BLaER1 treated with 17β-estradiol and CSF1 and Interleukin-3, amounts not matched to agents 10 nM and 100 nM (cell line): Measurements from ENCODE around the gene TOMM6.
"Not testable (repeated sequence)": the region's sequence is repeated elsewhere in the genome, so short reads cannot be mapped to it uniquely, and the experiment has no call there.

Experiments used
- H3K27ac ChIP-seq, 11 experiments: shearing (Covaris generic); formaldehyde crosslinking; 2 replicates each; pipeline ENCODE4 v1.8.1; 2022
- H3K27me3 ChIP-seq, 11 experiments: shearing (Covaris generic); formaldehyde crosslinking; 2 replicates each; pipeline ENCODE4 v1.8.1; 2022
- H3K36me3 ChIP-seq, 11 experiments: shearing (Covaris generic); formaldehyde crosslinking; 2 replicates each; pipeline ENCODE4 v1.8.1; 2022
- H3K4me1 ChIP-seq, 10 experiments: shearing (Covaris generic); formaldehyde crosslinking; 2 replicates each; pipeline ENCODE4 v1.8.1; 2022
- H3K4me2 ChIP-seq, 11 experiments: shearing (Covaris generic); formaldehyde crosslinking; 2 replicates each; pipeline ENCODE4 v1.8.1; 2022
- H3K4me3 ChIP-seq, 10 experiments: shearing (Covaris generic); formaldehyde crosslinking; 2 replicates each; pipeline ENCODE4 v1.8.1; 2022
- H3K9ac ChIP-seq, 11 experiments: shearing (Covaris generic); formaldehyde crosslinking; 2 replicates each; pipeline ENCODE4 v1.8.1; 2022
- H3K9me3 ChIP-seq, 11 experiments: shearing (Covaris generic); formaldehyde crosslinking; replicated peaks in 1 of 11; 2 replicates each; pipeline ENCODE4 v1.8.1; 2022
- H4K20me1 ChIP-seq, 11 experiments: shearing (Covaris generic); formaldehyde crosslinking; 2 replicates each; pipeline ENCODE4 v1.8.1; 2022
- Cebpa-rat ChIP-seq, 11 experiments: shearing (Covaris generic); IDR thresholded peaks; 2 replicates each; pipeline ENCODE4 v1.8.1; 2022

The TOMM6 gene

GRCh38 chr6:41805830-41806774 is 18.6 kb downstream of the TOMM6 start:
- peaks cover 0 to 5% (median 0%) of the 10 kb centered on the region in 11 experiments; a peak in 2 of 22 replicates for H4K20me1 ChIP-seq
- H3K9me3 ChIP-seq = no peaks in the 10 kb centered on the region
- no peaks in the 10 kb centered on the region for H3K4me1 ChIP-seq
- H3K9ac ChIP-seq = no peak overlapping the region
- H3K4me2 ChIP-seq = no peak overlapping the region
- no peak overlapping the region for H3K4me3 ChIP-seq
- peaks cover 16 to 69% (median 32%) of the 10 kb centered on the region in 11 experiments for H3K36me3 ChIP-seq
- no peak overlapping the region for H3K27ac ChIP-seq
- no peaks in the 10 kb centered on the region for H3K27me3 ChIP-seq
- TF ChIP-seq Cebpa-rat (IDR thresholded peaks at IDR 0.05) = no peak

DNA sequence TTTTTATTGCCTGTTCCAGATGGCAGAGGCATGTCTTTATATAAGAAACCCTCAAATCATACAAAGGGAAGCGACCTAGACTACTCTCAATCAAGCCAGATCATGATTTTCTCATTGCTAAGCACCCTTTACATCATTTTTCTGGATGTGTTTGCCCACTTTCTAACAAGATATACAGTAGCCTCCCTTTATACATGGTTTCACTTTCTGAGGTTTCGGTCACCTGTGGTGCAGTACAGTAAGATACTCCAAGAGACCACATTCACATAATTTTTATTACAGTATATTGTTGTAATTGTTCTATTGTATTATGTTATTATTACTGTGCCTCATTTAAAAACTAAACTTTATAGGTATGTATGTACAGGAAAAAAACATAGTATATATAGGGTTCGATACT is 23.6 kb downstream of the TOMM6 start:
- Histone ChIP-seq H3K9ac (no peak overlapping the region), H4K20me1 (peaks cover 0 to 3% (median 0%) of the 10 kb centered on the region in 11 experiments; a peak in 2 of 22 replicates), H3K4me3 (no peak overlapping the region), H3K27me3 (no peaks in the 10 kb centered on the region), H3K36me3 (peaks cover 6 to 44% (median 12%) of the 10 kb centered on the region in 11 experiments; a peak in 21 of 22 replicates), H3K27ac (no peak overlapping the region), H3K4me2 (no peak overlapping the region), H3K9me3 (no peaks in the 10 kb centered on the region), H3K4me1 (no peaks in the 10 kb centered on the region)
- TF ChIP-seq Cebpa-rat (IDR thresholded peaks at IDR 0.05) = no peak

DNA sequence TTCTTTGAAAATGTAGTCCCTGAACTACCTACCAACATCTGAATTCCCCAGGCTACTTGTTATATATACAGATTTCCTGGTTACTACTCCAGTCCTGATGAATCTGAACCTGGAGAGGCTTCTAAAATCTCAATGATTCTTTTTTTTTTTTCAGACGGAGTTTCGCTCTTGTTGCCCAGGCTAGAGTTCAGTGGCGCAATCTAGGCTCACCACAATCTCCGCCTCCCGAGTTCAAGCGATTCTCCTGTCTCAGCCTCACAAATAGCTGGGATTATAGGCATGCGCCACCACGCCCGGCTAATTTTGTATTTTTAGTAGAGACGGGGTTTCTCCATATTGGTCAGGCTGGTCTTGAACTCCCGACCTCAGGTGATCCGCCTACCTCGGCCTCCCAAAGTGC is 24.5 kb downstream of the TOMM6 start:
- H3K4me3 ChIP-seq, H3K27ac ChIP-seq, H4K20me1 ChIP-seq, H3K4me1 ChIP-seq, H3K9me3 ChIP-seq, H3K9ac ChIP-seq, H3K27me3 ChIP-seq, H3K4me2 ChIP-seq: not testable (repeated sequence)
- H3K36me3 ChIP-seq = peaks cover 0 to 36% (median 4%) of the 10 kb centered on the region in 11 experiments; a peak in 10 of 22 replicates

- TF ChIP-seq Cebpa-rat (IDR thresholded peaks at IDR 0.05) = no peak
- Histone ChIP-seq H3K9me3 (no peaks in the 10 kb centered on the region), H3K4me2 (no peak overlapping the region), H3K9ac (no peak overlapping the region), H3K4me3 (no peak overlapping the region), H4K20me1 (no peaks in the 10 kb centered on the region), H3K27me3 (no peaks in the 10 kb centered on the region), H3K4me1 (0 out of 20 replicates have a peak, but pooled peaks cover 0 to under 1% (median 0%) of the 10 kb centered on the region in 10 experiments), H3K36me3 (peaks cover 0 to 24% (median 9%) of the 10 kb centered on the region in 11 experiments; a peak in 10 of 22 replicates), H3K27ac (no peak overlapping the region)
Measured at GRCh38 chr6:41813469-41813868, 26.0 kb downstream of the TOMM6 start.

DNA sequence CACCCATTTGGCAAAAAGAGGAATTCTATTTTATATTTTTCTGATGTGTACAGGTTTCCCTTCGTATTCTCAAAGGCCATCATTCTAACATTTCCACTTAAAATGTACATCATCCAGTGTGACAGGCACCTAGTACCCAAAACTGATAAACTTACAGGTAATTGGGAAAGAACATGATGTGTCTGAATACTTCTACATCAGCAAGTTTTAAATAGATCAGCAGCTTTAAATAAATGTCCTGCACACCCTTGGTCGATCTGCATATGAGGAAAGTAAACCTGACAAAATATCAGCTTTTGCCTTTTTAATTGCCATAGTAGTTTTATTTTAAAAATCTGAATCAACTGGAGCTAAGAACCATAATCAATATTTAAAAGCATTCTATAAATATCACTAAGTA is 26.5 kb downstream of the TOMM6 start:
- Histone ChIP-seq H3K27ac (no peak overlapping the region), H3K36me3 (peaks cover 0 to 27% (median 9%) of the 10 kb centered on the region in 11 experiments; a peak in 10 of 22 replicates), H4K20me1 (no peaks in the 10 kb centered on the region), H3K4me1 (0 out of 20 replicates have a peak, but pooled peaks cover 0 to 5% (median 0%) of the 10 kb centered on the region in 10 experiments), H3K9ac (no peak overlapping the region), H3K27me3 (no peaks in the 10 kb centered on the region), H3K4me2 (no peak overlapping the region), H3K9me3 (no peaks in the 10 kb centered on the region), H3K4me3 (no peak overlapping the region)
- TF ChIP-seq Cebpa-rat (IDR thresholded peaks at IDR 0.05) = no peak

DNA sequence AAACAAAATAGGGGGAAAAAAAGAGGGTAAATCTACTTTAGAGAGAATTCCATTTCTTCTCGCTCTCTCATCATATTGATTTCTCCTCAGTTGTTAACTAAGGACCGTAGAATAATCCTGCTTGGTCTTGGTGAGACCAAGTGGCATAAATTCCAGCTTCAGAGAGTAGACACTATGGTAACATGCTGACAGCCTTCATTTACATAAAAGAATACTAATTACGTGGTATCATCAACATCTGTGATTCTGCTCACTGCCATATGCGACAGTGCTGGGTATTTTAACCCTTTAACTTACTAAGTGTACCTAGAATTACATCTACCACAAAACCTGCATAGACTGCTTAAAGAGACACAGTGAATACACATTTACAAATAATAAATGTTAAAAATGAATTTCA is 27.1 kb downstream of the TOMM6 start:
- TF ChIP-seq Cebpa-rat (IDR thresholded peaks at IDR 0.05) = no peak
- H3K4me3 ChIP-seq = no peak overlapping the region
- 0 out of 20 replicates have a peak, but pooled peaks cover 0 to 7% (median 0%) of the 10 kb centered on the region in 10 experiments for H3K4me1 ChIP-seq
- no peaks in the 10 kb centered on the region for H4K20me1 ChIP-seq
- no peak overlapping the region for H3K4me2 ChIP-seq
- peaks cover 0 to 28% (median 9%) of the 10 kb centered on the region in 11 experiments; a peak in 10 of 22 replicates for H3K36me3 ChIP-seq
- no peak overlapping the region for H3K27ac ChIP-seq
- H3K9me3 ChIP-seq = no peaks in the 10 kb centered on the region
- H3K9ac ChIP-seq = no peak overlapping the region
- no peaks in the 10 kb centered on the region for H3K27me3 ChIP-seq

- H3K36me3 ChIP-seq = peaks cover 0 to 31% (median 11%) of the 10 kb centered on the region in 11 experiments; a peak in 10 of 22 replicates
- H3K4me2 ChIP-seq = no peak overlapping the region
- H3K27me3 ChIP-seq = no peaks in the 10 kb centered on the region
- no peak overlapping the region for H3K9ac ChIP-seq
- H4K20me1 ChIP-seq = no peaks in the 10 kb centered on the region
- H3K4me1 ChIP-seq = 0 out of 20 replicates have a peak, but pooled peaks cover 0 to 7% (median 0%) of the 10 kb centered on the region in 10 experiments
- TF ChIP-seq Cebpa-rat (IDR thresholded peaks at IDR 0.05) = no peak
- H3K4me3 ChIP-seq = no peak overlapping the region
- no peak overlapping the region for H3K27ac ChIP-seq
- H3K9me3 ChIP-seq = no peaks in the 10 kb centered on the region
Measured at GRCh38 chr6:41815587-41815986, 28.1 kb downstream of the TOMM6 start.

DNA sequence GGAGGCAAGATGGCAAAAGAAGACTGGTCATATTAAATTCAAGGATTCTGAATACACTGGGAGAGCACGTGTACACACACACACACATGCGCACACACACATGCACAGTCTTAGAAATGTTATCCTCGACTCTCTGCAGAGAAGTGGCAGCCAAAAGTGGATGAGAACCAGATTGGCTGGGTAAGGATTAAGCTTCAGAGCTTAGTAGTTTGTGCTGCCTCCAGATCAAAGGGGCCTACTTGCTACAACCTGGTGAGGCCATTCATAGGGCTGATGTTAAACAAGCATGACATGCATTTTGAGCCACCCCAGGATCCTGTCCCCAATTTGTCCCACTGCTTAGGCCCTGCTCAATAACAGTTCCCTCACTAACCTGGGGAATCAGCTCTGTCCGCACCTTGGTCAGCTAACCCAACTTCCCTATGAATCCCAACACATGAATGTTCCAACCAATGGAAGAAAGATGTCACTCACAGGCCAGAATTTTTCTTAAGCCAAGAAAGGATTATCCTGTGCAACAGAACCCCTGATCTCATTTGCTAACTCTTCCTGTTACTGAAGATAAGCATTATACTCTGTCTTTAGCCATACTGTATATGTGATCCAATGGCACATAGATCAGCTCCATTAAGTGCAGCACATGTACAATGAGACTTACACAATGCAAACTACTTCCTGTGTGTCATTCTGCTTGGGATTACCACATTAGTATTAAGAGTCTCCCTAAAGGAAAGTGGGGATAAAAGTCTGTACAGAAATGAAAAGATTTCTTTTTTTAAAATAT is 31.0 kb downstream of the TOMM6 start:
- Histone ChIP-seq H3K9me3 (no peaks in the 10 kb centered on the region), H3K9ac (no peak overlapping the region), H3K27ac (no peak overlapping the region), H3K4me1 (0 out of 20 replicates have a peak, but pooled peaks cover 0 to 7% (median 0%) of the 10 kb centered on the region in 10 experiments), H3K4me2 (no peak overlapping the region; a peak in 2 of 22 replicates), H3K27me3 (no peaks in the 10 kb centered on the region), H3K4me3 (no peak overlapping the region), H4K20me1 (no peaks in the 10 kb centered on the region), H3K36me3 (peaks cover 0 to 56% (median 19%) of the 10 kb centered on the region in 11 experiments; a peak in 12 of 22 replicates)
- no peak for TF ChIP-seq Cebpa-rat (IDR thresholded peaks at IDR 0.05)

- H3K4me1 ChIP-seq = peaks cover 0 to 23% (median 0%) of the 10 kb centered on the region in 10 experiments; a peak in 6 of 20 replicates
- H3K27ac ChIP-seq = no peak overlapping the region
- no peak overlapping the region for H3K4me3 ChIP-seq
- H3K9me3 ChIP-seq = no peaks in the 10 kb centered on the region
- no peaks in the 10 kb centered on the region for H4K20me1 ChIP-seq
- TF ChIP-seq Cebpa-rat (IDR thresholded peaks at IDR 0.05) = no peak
- peaks cover 0 to 58% (median 19%) of the 10 kb centered on the region in 11 experiments; a peak in 12 of 22 replicates for H3K36me3 ChIP-seq
- H3K4me2 ChIP-seq = no peak overlapping the region
- no peak overlapping the region for H3K9ac ChIP-seq
- no peaks in the 10 kb centered on the region for H3K27me3 ChIP-seq
Measured at GRCh38 chr6:41821266-41821665, 33.8 kb downstream of the TOMM6 start.
